Esophagus squamous epithelium (tissue), 5 donors: Measurements from ENCODE around the gene EBNA1BP2. TPM values are rescaled to one million over a fixed set of nuclear protein-coding genes. Genes with fewer than 3 reads are reported as not detected.

Experiments used
- DNase-seq: peaks from one replicate; lab custom pipeline; 2025; lab: John Stamatoyannopoulos, UW
- H3K27ac ChIP-seq, 4 donors: fragments of 200-600 bp; sonication (generic); one replicate each; pipeline ENCODE4 v1.5.1; 2016 to 2019; ENCODE audit warnings: mild to moderate bottlenecking in 1 of 4
- H3K27me3 ChIP-seq, 4 donors: fragments of 200-600 bp; sonication (generic); 1 replicate in 3 of 4; 2 replicates in 1 of 4; pipeline versions ENCODE4 v1.5.1 to v1.6.0; 2017 to 2021; ENCODE audit warnings: antibody characterized with exemption in 1 of 4
- H3K36me3 ChIP-seq, 3 donors: fragments of 200-600 bp; sonication (generic); one replicate each; pipeline ENCODE4 v1.5.1; 2016 to 2019
- H3K4me1 ChIP-seq, 3 donors: fragments of 200-600 bp; sonication (generic); one replicate each; pipeline ENCODE4 v1.5.1; 2017 to 2019
- H3K4me3 ChIP-seq, 4 donors: fragments of 200-600 bp; sonication (generic); 1 replicate in 3 of 4; 2 replicates in 1 of 4; pipeline ENCODE4 v1.5.1; 2016 to 2019; ENCODE audit warnings: mild to moderate bottlenecking in 2 of 4, moderate library complexity in 1 of 4
- H3K9me3 ChIP-seq, 3 donors: fragments of 200-600 bp; sonication (generic); one replicate each; pipeline ENCODE4 v1.5.1; 2016 to 2019
- CTCF ChIP-seq, 6 experiments: fragments of 450-650 bp in 4 of 6; fragments of 200-600 bp in 2 of 6; sonication (generic) in 2 of 6; IDR thresholded peaks; one replicate each; pipeline ENCODE4 v1.5.1; 2016 to 2019; ENCODE audit warnings: antibody characterized with exemption in 6 of 6, mild to moderate bottlenecking in 4 of 6, moderate library complexity in 4 of 6
- POLR2A ChIP-seq, 4 donors: fragments of 450-650 bp; IDR thresholded peaks; one replicate each; pipeline ENCODE4 v1.6.1; 2017; ENCODE audit warnings: antibody characterized with exemption in 4 of 4, mild to moderate bottlenecking in 4 of 4, moderate library complexity in 3 of 4
- WGBS, 2 donors: methylation state at CpG; one replicate each; pipeline ENCODE4 v1.1.5; 2018; 5-methylcytosine and 5-hydroxymethylcytosine counted together
- intact Hi-C: fragments of 100-400 bp; cut with DNase I; formaldehyde crosslinking; loops from one replicate; pipeline ENCODE4 v1.15.0; 2022
- total RNA-seq, 4 donors: library from RNA; depleted of rRNA; stranded (reverse); fragments of >200 nt; gene quantifications; one replicate each; pipeline ENCODE4 v1.1.0, GENCODE V29; 2016
- donor health status: DM: yes; HTN: yes; CAD: no.

Gene EBNA1BP2
- total RNA-seq, 4 donors from 2014 or later, result 44.4 to 99.3 (median 60.7) TPM

- Histone ChIP-seq H3K27ac (no peak overlapping the region), H3K36me3 (no peaks in the 10 kb centered on the region), H3K4me1 (peaks cover 0 to 15% (median 3%) of the 10 kb centered on the region in 3 donors), H3K9me3 (no peaks in the 10 kb centered on the region), H3K27me3 (peaks cover 0 to 40% (median 0%) of the 10 kb centered on the region in 4 donors), H3K4me3 (no peak overlapping the region)
- intact Hi-C loops, result no loop called here
- no peak for DNase-seq
- TF ChIP-seq CTCF (IDR thresholded peaks at IDR 0.05) (no peak), POLR2A (IDR thresholded peaks at IDR 0.05) (no peak)
- 87 to 88% methylated on average over 5 to 6 of the region's 6 CpGs for WGBS, 2 donors
Observed at GRCh38 chr1:43153443-43153842, 18.6 kb downstream of the EBNA1BP2 start.

GRCh38 chr1:43152866-43153265, 19.2 kb downstream of the EBNA1BP2 start:
- no peak for TF ChIP-seq POLR2A (IDR thresholded peaks at IDR 0.05)
- TF ChIP-seq CTCF (IDR thresholded peaks at IDR 0.05), result no peak
- H3K27ac ChIP-seq, result peak overlapping the region in 2 of 4 donors; percentile 48 to 55
- H3K9me3 ChIP-seq, result no peaks in the 10 kb centered on the region
- 33 to 41% methylated on average over 3 to 4 of the region's 4 CpGs for WGBS, 2 donors
- H3K4me1 ChIP-seq, result peaks cover 0 to 21% (median 4%) of the 10 kb centered on the region in 3 donors
- H3K36me3 ChIP-seq, result no peaks in the 10 kb centered on the region
- H3K4me3 ChIP-seq, result no peak overlapping the region
- intact Hi-C loops, result no loop called here
- no peak for DNase-seq
- peaks cover 0 to 45% (median 0%) of the 10 kb centered on the region in 4 donors for H3K27me3 ChIP-seq

GRCh38 chr1:43149889-43150288, 22.2 kb downstream of the EBNA1BP2 start:
- intact Hi-C loops, result no loop called here
- H3K27me3 ChIP-seq, result peaks cover 0 to 63% (median 0%) of the 10 kb centered on the region in 4 donors
- H3K27ac ChIP-seq, result no peak overlapping the region
- no peak overlapping the region for H3K4me3 ChIP-seq
- 78 to 82% methylated on average over 5 of the region's 5 CpGs for WGBS, 2 donors
- no peaks in the 10 kb centered on the region for H3K9me3 ChIP-seq
- DNase-seq, result no peak
- TF ChIP-seq CTCF (IDR thresholded peaks at IDR 0.05) (no peak), POLR2A (IDR thresholded peaks at IDR 0.05) (no peak)
- peaks cover 0 to 31% (median 11%) of the 10 kb centered on the region in 3 donors for H3K4me1 ChIP-seq
- H3K36me3 ChIP-seq, result no peaks in the 10 kb centered on the region

GRCh38 chr1:43147625-43148327, 24.3 kb downstream of the EBNA1BP2 start:
- peak overlapping the region in 1 of 4 donors; percentile 9 for H3K27ac ChIP-seq
- intact Hi-C loops, result no loop called here
- peaks cover 0 to 68% (median 0%) of the 10 kb centered on the region in 4 donors for H3K27me3 ChIP-seq
- peak overlapping the region; percentile 8 to 58 (median 42) for H3K4me3 ChIP-seq
- whole genome bisulfite sequencing, 2 donors, result 9 to 13% methylated on average over 30 to 32 of the region's 47 CpGs
- no peak for DNase-seq
- H3K36me3 ChIP-seq, result no peaks in the 10 kb centered on the region
- H3K4me1 ChIP-seq, result peaks cover 0 to 21% (median 11%) of the 10 kb centered on the region in 3 donors
- TF ChIP-seq CTCF (IDR thresholded peaks at IDR 0.05) (no peak), POLR2A (IDR thresholded peaks at IDR 0.05) (no peak)
- H3K9me3 ChIP-seq, result no peaks in the 10 kb centered on the region

- TF ChIP-seq POLR2A (IDR thresholded peaks at IDR 0.05) (no peak), CTCF (IDR thresholded peaks at IDR 0.05) (no peak)
- H3K36me3 ChIP-seq, result no peaks in the 10 kb centered on the region
- intact Hi-C loops, result no loop called here
- DNase-seq, result no peak
- no peak overlapping the region for H3K4me3 ChIP-seq
- no peak overlapping the region for H3K27ac ChIP-seq
- peaks cover 0 to 5% (median 0%) of the 10 kb centered on the region in 3 donors for H3K9me3 ChIP-seq
- peaks cover 0 to 17% (median 7%) of the 10 kb centered on the region in 3 donors for H3K4me1 ChIP-seq
- peaks cover 0 to 44% (median 0%) of the 10 kb centered on the region in 4 donors for H3K27me3 ChIP-seq
Observed at GRCh38 chr1:43144237-43144636, 27.9 kb downstream of the EBNA1BP2 start.
